ENCODE results near the gene AMBN.

AMBN gene

DNA sequence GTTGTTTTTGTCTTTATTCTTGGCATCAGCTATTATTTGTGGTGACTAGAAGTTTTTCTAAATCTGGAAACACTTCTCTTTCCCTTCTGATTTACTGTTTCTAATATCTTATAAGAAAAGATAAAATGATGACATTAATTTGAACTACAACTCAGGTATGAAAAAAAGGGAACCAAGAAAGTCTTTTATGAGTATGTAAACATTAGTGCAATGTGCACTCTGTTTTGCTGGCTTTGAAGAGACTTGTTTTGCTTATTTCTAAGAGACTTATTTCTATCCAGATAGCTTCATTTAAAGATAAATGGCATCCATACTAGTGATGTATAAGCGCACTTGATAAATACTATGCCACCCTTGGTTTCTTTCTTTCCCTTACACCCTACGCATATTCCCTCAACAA, 10.1 kb upstream of the AMBN start:
- no peak for TF ChIP-seq FOXP2 (optimal IDR thresholded peaks at IDR 0.05; ENCODE audit: borderline replicate concordance, extremely low read depth, extremely low read length, insufficient read depth)
- TF ChIP-seq, protein P1, sequence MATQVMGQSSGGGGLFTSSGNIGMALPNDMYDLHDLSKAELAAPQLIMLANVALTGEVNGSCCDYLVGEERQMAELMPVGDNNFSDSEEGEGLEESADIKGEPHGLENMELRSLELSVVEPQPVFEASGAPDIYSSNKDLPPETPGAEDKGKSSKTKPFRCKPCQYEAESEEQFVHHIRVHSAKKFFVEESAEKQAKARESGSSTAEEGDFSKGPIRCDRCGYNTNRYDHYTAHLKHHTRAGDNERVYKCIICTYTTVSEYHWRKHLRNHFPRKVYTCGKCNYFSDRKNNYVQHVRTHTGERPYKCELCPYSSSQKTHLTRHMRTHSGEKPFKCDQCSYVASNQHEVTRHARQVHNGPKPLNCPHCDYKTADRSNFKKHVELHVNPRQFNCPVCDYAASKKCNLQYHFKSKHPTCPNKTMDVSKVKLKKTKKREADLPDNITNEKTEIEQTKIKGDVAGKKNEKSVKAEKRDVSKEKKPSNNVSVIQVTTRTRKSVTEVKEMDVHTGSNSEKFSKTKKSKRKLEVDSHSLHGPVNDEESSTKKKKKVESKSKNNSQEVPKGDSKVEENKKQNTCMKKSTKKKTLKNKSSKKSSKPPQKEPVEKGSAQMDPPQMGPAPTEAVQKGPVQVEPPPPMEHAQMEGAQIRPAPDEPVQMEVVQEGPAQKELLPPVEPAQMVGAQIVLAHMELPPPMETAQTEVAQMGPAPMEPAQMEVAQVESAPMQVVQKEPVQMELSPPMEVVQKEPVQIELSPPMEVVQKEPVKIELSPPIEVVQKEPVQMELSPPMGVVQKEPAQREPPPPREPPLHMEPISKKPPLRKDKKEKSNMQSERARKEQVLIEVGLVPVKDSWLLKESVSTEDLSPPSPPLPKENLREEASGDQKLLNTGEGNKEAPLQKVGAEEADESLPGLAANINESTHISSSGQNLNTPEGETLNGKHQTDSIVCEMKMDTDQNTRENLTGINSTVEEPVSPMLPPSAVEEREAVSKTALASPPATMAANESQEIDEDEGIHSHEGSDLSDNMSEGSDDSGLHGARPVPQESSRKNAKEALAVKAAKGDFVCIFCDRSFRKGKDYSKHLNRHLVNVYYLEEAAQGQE (IDR thresholded peaks at IDR 0.05; ENCODE audit: insufficient read depth in 1 of 2, low read depth in 2 of 2, low read length in 2 of 2), result no peak
- no peak for TF ChIP-seq POLR2AphosphoS5 (IDR thresholded peaks at IDR 0.05; ENCODE audit: low read depth, low read length)
- no peak for TF ChIP-seq SIN3A (IDR thresholded peaks at IDR 0.05; ENCODE audit: borderline replicate concordance, insufficient read depth, low read length)
- TF ChIP-seq TAF1 (IDR thresholded peaks at IDR 0.05; ENCODE audit: borderline replicate concordance, insufficient read depth, low read length), result no peak

- TF ChIP-seq, protein P1 (IDR thresholded peaks at IDR 0.05; ENCODE audit: insufficient read depth in 1 of 2, low read depth in 2 of 2, low read length in 2 of 2), result no peak
- no peak for TF ChIP-seq POLR2AphosphoS5 (IDR thresholded peaks at IDR 0.05; ENCODE audit: low read depth, low read length)
- no peak for TF ChIP-seq TAF1 (IDR thresholded peaks at IDR 0.05; ENCODE audit: borderline replicate concordance, insufficient read depth, low read length)
- no peak for TF ChIP-seq SIN3A (IDR thresholded peaks at IDR 0.05; ENCODE audit: borderline replicate concordance, insufficient read depth, low read length)
- no peak for TF ChIP-seq FOXP2 (optimal IDR thresholded peaks at IDR 0.05; ENCODE audit: borderline replicate concordance, extremely low read depth, extremely low read length, insufficient read depth)
Observed at GRCh38 chr4:70583952-70584834, 7.9 kb upstream of the AMBN start.

- TF ChIP-seq FOXP2 (optimal IDR thresholded peaks at IDR 0.05; ENCODE audit: borderline replicate concordance, extremely low read depth, extremely low read length, insufficient read depth), result no peak
- TF ChIP-seq POLR2AphosphoS5 (IDR thresholded peaks at IDR 0.05; ENCODE audit: low read depth, low read length), result no peak
- no peak for TF ChIP-seq SIN3A (IDR thresholded peaks at IDR 0.05; ENCODE audit: borderline replicate concordance, insufficient read depth, low read length)
- no peak for TF ChIP-seq TAF1 (IDR thresholded peaks at IDR 0.05; ENCODE audit: borderline replicate concordance, insufficient read depth, low read length)
- TF ChIP-seq, protein P1 (IDR thresholded peaks at IDR 0.05; ENCODE audit: insufficient read depth in 1 of 2, low read depth in 2 of 2, low read length in 2 of 2), result no peak
Observed at GRCh38 chr4:70586841-70587240, 5.2 kb upstream of the AMBN start.

- TF ChIP-seq, protein P1 (IDR thresholded peaks at IDR 0.05; ENCODE audit: insufficient read depth in 1 of 2, low read depth in 2 of 2, low read length in 2 of 2), result no peak
- TF ChIP-seq TAF1 (IDR thresholded peaks at IDR 0.05; ENCODE audit: borderline replicate concordance, insufficient read depth, low read length) (no peak), FOXP2 (optimal IDR thresholded peaks at IDR 0.05; ENCODE audit: borderline replicate concordance, extremely low read depth, extremely low read length, insufficient read depth) (no peak), SIN3A (IDR thresholded peaks at IDR 0.05; ENCODE audit: borderline replicate concordance, insufficient read depth, low read length) (no peak), POLR2AphosphoS5 (IDR thresholded peaks at IDR 0.05; ENCODE audit: low read depth, low read length) (no peak)
Observed at GRCh38 chr4:70589785-70590184, 2.3 kb upstream of the AMBN start.

All from PFSK-1 (cell line).